ENCODE results near the gene LPP. TPM values are rescaled to one million over a fixed set of nuclear protein-coding genes. Genes with fewer than 3 reads are reported as not detected.

The LPP gene
- polyA plus RNA-seq, 1 experiment, result 76.3 TPM

DNA sequence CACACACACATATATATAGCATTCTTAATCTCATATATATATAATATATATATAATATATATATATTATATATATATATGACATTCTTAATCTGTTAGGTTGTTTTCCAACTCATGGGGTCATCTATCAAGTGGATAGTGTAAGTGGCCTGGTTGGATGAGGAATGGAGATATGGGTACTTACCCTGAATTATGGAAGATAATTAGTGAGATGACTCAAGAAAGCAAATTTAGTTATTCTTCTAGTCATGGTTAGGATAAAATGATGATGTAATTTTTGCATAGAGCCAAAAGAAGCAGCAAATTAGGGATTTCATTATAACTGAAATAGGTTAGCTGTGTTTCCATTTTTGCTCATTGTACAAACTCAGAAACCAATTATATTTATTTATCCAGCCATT is 448.2 kb downstream of the LPP start:
- Histone ChIP-seq H3K27ac (ENCODE audit: low read depth, low read length) (no peak overlapping the region), H3K9me3 (ENCODE audit: control insufficient read depth, insufficient read depth, low read length) (no peaks in the 10 kb centered on the region), H3K27me3 (ENCODE audit: control insufficient read depth, insufficient read depth, low read length) (no peaks in the 10 kb centered on the region), H3K4me3 (ENCODE audit: low read depth, low read length) (no peak overlapping the region)
- ChIA-PET CTCF (interaction anchor here (0.6 to 1.6 kb wide), 4 partner anchors 263 to 863 kb away, joined by 3 to 8 read pairs (median 6); no protein-coding TSS in a partner anchor), POLR2A (no interaction called here)
- TF ChIP-seq, protein P1, sequence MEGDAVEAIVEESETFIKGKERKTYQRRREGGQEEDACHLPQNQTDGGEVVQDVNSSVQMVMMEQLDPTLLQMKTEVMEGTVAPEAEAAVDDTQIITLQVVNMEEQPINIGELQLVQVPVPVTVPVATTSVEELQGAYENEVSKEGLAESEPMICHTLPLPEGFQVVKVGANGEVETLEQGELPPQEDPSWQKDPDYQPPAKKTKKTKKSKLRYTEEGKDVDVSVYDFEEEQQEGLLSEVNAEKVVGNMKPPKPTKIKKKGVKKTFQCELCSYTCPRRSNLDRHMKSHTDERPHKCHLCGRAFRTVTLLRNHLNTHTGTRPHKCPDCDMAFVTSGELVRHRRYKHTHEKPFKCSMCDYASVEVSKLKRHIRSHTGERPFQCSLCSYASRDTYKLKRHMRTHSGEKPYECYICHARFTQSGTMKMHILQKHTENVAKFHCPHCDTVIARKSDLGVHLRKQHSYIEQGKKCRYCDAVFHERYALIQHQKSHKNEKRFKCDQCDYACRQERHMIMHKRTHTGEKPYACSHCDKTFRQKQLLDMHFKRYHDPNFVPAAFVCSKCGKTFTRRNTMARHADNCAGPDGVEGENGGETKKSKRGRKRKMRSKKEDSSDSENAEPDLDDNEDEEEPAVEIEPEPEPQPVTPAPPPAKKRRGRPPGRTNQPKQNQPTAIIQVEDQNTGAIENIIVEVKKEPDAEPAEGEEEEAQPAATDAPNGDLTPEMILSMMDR (IDR thresholded peaks at IDR 0.05; ENCODE audit: low read depth, low read length), result no peak
- DNase-seq (ENCODE audit: low read depth, low spot score), result no peak

DNA sequence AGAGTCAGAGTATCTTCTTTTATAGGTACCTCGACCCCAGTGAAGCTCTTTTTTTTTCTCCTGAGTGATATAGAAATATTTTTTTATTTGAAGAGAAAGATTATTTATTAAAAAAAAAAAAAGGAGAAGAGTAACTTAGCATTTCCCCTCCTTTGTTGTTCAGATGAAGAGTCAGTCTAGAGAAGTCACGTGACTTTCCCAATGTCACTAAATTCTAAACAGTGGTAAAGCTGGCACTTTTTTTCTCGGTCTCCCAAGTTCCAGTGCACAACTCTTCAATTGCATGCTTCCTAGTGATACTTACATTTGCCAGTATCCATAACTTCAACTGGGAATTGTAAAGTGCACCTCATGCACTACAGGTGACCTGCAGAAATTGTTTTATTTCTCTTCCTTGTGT is 448.7 kb downstream of the LPP start:
- POLR2A ChIA-PET, result no interaction called here
- no peaks in the 10 kb centered on the region for H3K27me3 ChIP-seq (ENCODE audit: control insufficient read depth, insufficient read depth, low read length)
- H3K9me3 ChIP-seq (ENCODE audit: control insufficient read depth, insufficient read depth, low read length), result no peaks in the 10 kb centered on the region
- no peak for DNase-seq (ENCODE audit: low read depth, low spot score)
- no peak overlapping the region for H3K27ac ChIP-seq (ENCODE audit: low read depth, low read length)
- TF ChIP-seq, protein P1 (IDR thresholded peaks at IDR 0.05; ENCODE audit: low read depth, low read length), result no peak
- CTCF ChIA-PET, result interaction anchor here (0.6 to 1.6 kb wide), 4 partner anchors 262 to 864 kb away, joined by 3 to 8 read pairs (median 6); no protein-coding TSS in a partner anchor
- H3K4me3 ChIP-seq (ENCODE audit: low read depth, low read length), result no peak overlapping the region

GRCh38 chr3:188604651-188605050 is 450.7 kb downstream of the LPP start:
- no peak for DNase-seq (ENCODE audit: low read depth, low spot score)
- Histone ChIP-seq H3K27ac (ENCODE audit: low read depth, low read length) (no peak overlapping the region), H3K9me3 (ENCODE audit: control insufficient read depth, insufficient read depth, low read length) (no peaks in the 10 kb centered on the region; the same call in 1 of the 2 replicates), H3K27me3 (ENCODE audit: control insufficient read depth, insufficient read depth, low read length) (no peaks in the 10 kb centered on the region), H3K4me3 (ENCODE audit: low read depth, low read length) (no peak overlapping the region)
- ChIA-PET CTCF (interaction anchor here (0.7 kb wide), 1 partner anchor 27 kb away, joined by 3 read pairs; no protein-coding TSS in a partner anchor), POLR2A (no interaction called here)
- TF ChIP-seq, protein P1 (IDR thresholded peaks at IDR 0.05; ENCODE audit: low read depth, low read length), result no peak

DNA sequence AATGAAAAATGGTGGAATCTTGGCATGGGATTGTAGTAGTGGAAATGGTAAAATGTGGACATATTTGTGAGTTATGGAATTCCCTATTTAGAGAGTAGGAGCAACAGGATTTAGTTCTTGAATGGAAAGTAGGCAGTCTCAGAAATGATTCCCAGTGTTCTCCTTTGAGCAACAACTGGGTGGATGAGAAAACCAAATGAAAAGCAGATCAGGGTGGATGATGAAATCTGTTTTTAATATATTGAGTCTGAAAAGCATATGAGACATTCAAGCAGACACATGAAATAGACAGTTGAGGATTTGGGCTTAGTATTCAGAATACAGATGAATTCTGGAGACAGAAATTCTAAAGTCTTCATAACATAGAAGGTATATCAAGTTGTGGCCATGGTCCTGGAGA is 451.3 kb downstream of the LPP start:
- ChIA-PET CTCF (no interaction called here), POLR2A (no interaction called here)
- no peak for DNase-seq (ENCODE audit: low read depth, low spot score)
- Histone ChIP-seq H3K27ac (ENCODE audit: low read depth, low read length) (no peak overlapping the region), H3K27me3 (ENCODE audit: control insufficient read depth, insufficient read depth, low read length) (no peaks in the 10 kb centered on the region), H3K4me3 (ENCODE audit: low read depth, low read length) (no peak overlapping the region), H3K9me3 (ENCODE audit: control insufficient read depth, insufficient read depth, low read length) (no peaks in the 10 kb centered on the region; the same call in 1 of the 2 replicates)
- TF ChIP-seq, protein P1 (IDR thresholded peaks at IDR 0.05; ENCODE audit: low read depth, low read length), result no peak

GRCh38 chr3:188605905-188606304 is 451.9 kb downstream of the LPP start:
- no peaks in the 10 kb centered on the region; the same call in 1 of the 2 replicates for H3K9me3 ChIP-seq (ENCODE audit: control insufficient read depth, insufficient read depth, low read length)
- POLR2A ChIA-PET, result no interaction called here
- H3K4me3 ChIP-seq (ENCODE audit: low read depth, low read length), result no peak overlapping the region
- TF ChIP-seq, protein P1 (IDR thresholded peaks at IDR 0.05; ENCODE audit: low read depth, low read length), result no peak
- DNase-seq (ENCODE audit: low read depth, low spot score), result no peak
- H3K27me3 ChIP-seq (ENCODE audit: control insufficient read depth, insufficient read depth, low read length), result no peaks in the 10 kb centered on the region
- H3K27ac ChIP-seq (ENCODE audit: low read depth, low read length), result no peak overlapping the region
- CTCF ChIA-PET, result no interaction called here
